Muscle of back (tissue), 11 donors: ENCODE measurements around the gene KCNK15. TPM values are rescaled to one million over a fixed set of nuclear protein-coding genes. Genes with fewer than 3 reads are reported as not detected.

ENCODE experiments used
- DNase-seq, 3 donors: peaks; one replicate each; pipeline versions ENCODE4 v3.0.0 to v3.0.0-alpha.2; 2013
- polyA plus RNA-seq, 10 donors: library from polyadenylated mRNA; unstranded; fragments of 120-200 nt; gene quantifications; one replicate each; pipeline ENCODE4 v1.2.1, GENCODE V29; 2013; ENCODE audit not compliant: insufficient read length in 10 of 10

KCNK15 gene
- polyA plus RNA-seq, 10 donors, result 0.09 to 0.37 (median 0.24) TPM; not detected in 2

DNA sequence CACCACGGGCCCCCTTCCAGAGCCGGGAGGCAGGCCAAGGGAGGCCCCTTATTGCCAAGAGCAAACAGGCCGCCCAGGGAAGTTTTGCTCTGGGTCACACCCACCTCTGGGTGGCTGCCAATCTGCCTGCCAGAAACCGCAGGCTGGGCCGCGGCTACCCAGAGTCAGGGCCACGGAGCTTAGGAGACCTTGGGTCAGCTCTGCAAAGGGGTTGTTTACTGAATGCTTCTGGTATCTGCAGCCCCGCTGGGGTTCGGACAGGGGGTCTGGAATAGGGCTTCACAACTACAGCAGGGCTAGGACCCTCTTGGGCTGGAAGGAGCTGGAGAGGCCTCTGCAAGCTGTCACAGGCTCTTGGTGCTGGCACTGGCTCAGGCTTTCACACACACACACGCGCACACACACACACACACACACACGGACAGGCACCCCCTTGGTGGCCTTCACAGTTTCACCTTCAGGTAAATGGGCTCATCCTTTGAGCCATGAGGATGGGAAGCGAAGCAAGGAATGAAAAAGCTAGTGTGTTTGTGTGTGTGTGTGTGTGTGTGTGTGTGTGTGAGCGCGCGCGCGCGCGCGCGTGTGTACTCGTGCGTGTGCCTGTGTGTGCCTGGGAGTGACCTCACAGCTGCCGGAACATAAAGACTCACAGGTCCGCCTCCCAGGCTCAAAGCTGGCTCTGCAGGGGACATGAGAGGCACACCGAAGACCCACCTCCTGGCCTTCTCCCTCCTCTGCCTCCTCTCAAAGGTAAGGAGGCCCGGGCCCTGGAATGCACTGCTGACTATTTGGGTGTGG, 30.8 kb upstream of the KCNK15 start, which contains the start of gene CCN5:
Gene CCN5, plus strand, starts transcription at position 669 of the 798 bp plus-strand sequence. Its CDS starts 22 bp downstream, at position 691.
- peak; percentile 58 to 86 (median 73) for DNase-seq

GRCh38 chr20:44715499-44716308, 30.0 kb upstream of the KCNK15 start:
- DNase-seq, result no peak

GRCh38 chr20:44716309-44717106, 29.2 kb upstream of the KCNK15 start:
- DNase-seq, result no peak

- no peak for DNase-seq
Observed at GRCh38 chr20:44717986-44718385, 27.7 kb upstream of the KCNK15 start.

GRCh38 chr20:44719841-44720240, 25.8 kb upstream of the KCNK15 start:
- DNase-seq, result no peak

GRCh38 chr20:44720621-44720996, 25.1 kb upstream of the KCNK15 start:
- no peak for DNase-seq

DNA sequence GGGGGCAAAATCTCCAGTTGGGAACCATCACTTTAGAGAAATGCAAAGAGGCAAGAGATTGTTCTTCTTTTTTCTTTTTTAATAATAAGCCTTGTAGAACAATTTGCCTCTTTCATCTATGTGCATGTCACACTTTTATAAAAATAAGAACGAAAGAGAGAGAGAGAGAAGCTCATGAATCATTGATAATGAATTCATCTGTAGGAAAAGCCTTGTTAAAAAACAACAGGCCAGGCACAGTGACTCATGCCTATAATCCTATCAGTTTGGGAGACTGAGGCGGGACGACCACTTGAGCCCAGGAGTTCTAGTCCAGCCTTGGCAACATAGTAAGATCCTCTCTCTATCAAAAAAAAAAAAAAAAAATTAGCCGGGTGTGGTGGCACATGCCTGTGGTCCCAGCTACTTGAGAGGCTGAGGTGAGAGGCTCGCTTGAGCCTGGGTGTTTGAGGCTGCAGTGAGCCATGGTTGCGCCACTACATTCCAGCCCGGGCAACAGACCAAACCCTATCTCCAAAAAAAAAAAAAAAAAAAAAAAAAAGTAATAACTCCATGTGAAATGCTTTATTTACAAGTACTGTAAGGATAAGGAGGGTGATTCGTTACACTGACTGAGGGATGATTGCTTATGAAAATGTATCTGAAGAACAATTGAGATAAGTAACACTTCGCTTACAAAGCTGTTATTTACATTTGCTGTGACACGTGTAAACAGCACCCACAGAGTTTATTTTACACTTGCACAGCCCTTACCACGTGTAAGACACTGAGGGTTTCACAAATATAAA, 24.5 kb upstream of the KCNK15 start:
- peak in 1 of 3 donors; percentile 62 for DNase-seq

DNA sequence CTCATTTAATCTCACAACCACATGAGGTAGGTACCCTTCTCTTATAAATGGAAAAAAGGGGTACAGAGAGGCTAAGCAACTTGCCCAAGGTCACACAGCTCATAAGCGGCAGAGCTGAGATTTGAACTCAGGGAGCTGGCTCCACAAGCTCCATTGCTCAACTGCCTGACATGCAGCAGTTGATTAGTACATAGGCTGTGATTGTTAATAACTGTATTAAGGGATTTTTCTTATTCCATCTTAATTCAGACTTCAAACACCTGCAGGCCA, 23.9 kb upstream of the KCNK15 start:
- DNase-seq, result no peak

DNA sequence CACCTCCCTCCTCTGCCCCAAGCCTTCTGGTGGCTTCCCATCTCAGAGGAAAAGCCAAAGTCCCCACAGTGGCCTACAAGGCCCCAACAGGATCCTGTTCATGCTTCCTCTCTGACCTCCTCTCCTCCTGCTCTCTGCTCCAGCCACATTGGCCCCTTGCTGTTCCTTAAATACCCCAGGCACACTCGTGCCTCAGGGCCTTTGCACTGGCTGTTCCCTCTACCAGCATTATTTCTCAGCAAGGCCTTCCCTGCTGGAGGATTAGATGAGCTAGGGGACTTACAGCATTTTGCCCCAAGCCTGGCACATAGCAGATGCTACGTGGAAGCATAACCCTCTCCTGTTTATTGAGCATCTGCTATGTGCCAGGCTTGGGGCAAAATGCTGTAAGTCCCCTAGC, 22.7 kb upstream of the KCNK15 start:
- no peak for DNase-seq

DNA sequence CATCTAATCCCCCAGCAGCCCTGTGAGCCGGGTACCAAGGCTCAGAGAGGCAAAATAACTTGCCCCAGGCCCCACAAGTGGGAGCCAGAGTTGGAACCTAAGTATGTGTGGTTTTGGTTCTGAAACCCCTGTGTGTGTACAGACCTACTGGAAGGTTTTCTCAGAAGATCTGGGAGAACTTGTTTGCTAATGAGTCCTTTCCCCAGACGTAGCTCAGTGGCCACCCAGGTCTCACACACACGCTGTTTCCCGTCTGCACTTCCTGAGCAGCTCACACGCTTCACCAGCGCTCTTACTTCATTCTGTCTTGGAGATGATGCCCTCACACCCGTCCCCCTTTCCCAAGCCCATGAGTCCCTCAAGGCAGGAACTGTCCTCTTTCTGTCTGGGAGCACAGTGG, 22.3 kb upstream of the KCNK15 start:
- no peak for DNase-seq

GRCh38 chr20:44723798-44724362, 21.8 kb upstream of the KCNK15 start:
- DNase-seq, result no peak

DNA sequence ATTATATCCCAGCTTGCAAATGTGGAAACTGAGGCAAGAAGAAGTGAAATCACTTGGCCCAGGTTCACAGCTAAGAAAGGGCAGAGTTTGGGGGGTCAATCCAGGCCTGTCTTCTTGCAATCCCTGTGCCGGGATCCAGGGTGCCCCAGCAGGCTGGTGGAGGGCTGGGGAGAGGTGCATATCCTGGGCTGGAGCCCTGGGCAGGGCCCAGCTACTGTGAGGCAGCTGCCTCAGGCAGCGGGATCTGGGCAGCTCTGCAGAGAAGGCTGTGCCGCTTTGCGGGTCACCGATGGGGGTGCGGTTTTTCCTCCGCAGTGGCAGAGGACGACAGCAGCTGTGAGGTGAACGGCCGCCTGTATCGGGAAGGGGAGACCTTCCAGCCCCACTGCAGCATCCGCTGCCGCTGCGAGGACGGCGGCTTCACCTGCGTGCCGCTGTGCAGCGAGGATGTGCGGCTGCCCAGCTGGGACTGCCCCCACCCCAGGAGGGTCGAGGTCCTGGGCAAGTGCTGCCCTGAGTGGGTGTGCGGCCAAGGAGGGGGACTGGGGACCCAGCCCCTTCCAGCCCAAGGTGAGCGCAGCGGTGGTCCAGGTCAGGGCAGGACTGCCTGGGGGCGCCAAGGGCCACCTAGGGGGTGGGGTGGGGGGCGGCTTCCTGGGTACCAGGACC, 21.1 kb upstream of the KCNK15 start:
- DNase-seq, result no peak

GRCh38 chr20:44725837-44726236, 19.8 kb upstream of the KCNK15 start:
- no peak for DNase-seq

- no peak for DNase-seq
Observed at GRCh38 chr20:44727039-44727438, 18.6 kb upstream of the KCNK15 start.

DNA sequence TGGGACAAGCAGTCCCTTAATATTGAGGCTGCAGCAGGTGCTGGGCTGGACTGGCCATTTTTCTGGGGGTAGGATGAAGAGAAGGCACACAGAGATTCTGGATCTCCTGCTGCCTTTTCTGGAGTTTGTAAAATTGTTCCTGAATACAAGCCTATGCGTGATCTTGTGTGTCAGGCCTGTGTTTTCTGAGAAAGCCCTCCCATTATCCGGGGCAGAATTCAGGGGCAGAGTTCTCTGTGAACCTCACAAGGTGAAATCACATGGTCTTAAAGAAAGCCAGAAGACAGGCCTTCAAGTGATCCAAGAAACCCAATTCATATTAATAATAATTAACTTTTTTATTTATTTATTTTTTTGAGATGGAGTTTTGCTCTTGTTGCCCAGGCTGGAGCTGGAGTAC, 18.0 kb upstream of the KCNK15 start:
- no peak for DNase-seq

GRCh38 chr20:44728801-44729443, 16.7 kb upstream of the KCNK15 start:
- DNase-seq, result peak in 2 of 3 donors; percentile 56 to 74

DNA sequence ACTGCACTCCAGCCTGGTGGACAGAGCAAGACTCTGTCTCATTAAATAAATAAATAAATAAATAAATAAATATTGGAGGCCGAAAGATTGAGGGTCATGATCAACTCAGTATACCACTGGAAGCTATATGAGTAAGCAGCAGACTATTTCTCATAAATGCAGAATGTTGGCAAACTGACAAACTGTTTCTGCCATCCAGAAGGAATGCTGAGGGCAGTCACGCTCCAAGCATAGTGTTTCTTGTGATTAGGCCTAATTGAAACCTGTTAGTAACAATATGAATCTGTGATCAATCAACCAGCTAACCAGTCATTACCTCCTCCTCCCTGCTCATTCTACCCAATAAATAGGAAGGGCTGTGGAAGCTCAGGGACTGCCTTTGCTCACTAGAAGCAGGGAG, 15.2 kb upstream of the KCNK15 start:
- peak in 1 of 3 donors; percentile 88 for DNase-seq

DNA sequence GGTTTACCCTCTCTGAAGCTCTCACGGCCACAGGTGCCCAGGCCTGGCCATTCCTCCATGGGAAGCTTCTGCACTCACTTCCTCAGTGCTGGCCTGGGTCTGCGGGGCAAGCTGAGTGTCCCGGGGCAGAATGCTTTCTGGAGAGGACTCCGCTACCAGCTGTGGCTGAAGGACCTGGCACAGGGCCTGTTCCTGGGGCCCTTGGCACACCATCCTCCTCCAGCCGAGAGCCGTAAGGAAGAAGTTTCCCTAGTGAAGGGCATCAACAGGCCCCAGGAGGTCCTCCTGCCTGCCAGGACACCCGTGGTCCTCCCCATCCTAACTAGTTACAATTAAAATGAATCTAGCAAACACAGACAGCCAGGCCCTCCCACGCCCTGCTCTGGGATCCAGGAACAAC, 14.0 kb upstream of the KCNK15 start:
- no peak for DNase-seq

- no peak for DNase-seq
Observed at GRCh38 chr20:44732327-44732726, 13.3 kb upstream of the KCNK15 start.
